RKO (cell line): ENCODE measurements around the gene PRR35.

Experiments
- DNase-seq: peaks from one replicate; pipeline ENCODE4 v3.0.0-alpha.2; 2016; ENCODE audit warnings: low spot score

Gene PRR35

GRCh38 chr16:528111-529011 is 31.8 kb upstream of the PRR35 start:
- DNase-seq: peak; percentile 95

DNA sequence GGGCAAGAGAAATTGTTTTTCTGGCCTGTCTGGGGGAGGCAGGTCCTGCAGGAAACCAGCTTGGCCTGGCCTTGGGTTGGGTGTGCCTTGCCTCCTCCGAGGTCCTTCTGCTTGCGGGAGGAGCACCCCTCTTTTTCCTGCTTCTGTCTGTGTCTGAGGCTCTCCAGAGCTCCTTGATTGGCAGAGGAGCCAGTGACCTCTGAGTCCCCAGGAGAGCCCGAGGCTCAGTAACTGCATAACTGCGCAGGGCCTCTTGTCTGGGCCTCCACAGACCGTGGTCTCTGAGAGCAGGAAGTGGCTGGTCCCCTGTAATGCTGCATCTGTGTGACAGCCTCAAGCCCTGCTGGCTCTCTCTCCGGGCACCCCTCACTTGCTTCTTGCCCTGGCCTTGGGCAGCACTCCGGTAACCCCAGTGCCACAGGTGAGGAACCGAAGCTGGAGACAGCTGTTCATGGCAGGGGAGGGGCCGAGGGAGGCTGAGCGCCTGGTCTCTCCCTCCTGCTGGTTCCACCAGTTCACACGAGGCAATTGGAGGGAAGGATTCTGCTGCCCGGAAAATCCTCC is 31.1 kb upstream of the PRR35 start:
- no peak for DNase-seq

GRCh38 chr16:530111-530817 is 29.9 kb upstream of the PRR35 start:
- DNase-seq: no peak

- DNase-seq: no peak
Observed at GRCh38 chr16:531494-532125, 28.6 kb upstream of the PRR35 start.

- no peak for DNase-seq
Observed at GRCh38 chr16:533391-534123, 26.6 kb upstream of the PRR35 start.

GRCh38 chr16:534135-534534 is 26.1 kb upstream of the PRR35 start:
- no peak for DNase-seq

DNA sequence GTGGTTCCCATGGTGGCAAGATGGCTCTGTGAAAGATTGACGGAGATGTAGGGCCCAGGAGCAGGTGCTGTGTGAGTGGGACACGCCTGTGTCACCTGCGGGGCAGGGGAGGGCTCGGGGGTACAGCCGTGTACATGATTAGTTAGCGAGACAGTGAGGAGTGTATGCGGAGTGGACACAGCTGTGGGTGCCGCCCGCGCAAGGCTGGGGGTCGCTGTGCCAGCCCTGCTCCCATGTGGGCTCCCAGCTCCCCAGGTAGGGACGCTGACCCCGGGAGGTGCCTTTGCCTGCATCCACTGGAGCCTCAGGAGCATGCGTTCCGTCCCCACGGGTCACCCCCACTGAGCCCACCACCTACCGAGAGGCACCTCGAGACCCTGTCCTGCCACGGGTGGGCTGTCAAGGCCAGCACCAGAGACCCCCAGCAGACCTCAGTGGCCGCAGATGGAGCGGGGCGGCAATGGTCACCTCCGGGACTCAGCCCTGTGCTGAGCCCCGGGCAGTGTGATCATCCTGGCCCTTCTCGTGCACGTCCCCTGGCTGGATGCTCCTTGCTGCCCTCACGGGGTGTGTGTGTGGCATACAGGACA is 25.2 kb upstream of the PRR35 start:
- no peak for DNase-seq

DNA sequence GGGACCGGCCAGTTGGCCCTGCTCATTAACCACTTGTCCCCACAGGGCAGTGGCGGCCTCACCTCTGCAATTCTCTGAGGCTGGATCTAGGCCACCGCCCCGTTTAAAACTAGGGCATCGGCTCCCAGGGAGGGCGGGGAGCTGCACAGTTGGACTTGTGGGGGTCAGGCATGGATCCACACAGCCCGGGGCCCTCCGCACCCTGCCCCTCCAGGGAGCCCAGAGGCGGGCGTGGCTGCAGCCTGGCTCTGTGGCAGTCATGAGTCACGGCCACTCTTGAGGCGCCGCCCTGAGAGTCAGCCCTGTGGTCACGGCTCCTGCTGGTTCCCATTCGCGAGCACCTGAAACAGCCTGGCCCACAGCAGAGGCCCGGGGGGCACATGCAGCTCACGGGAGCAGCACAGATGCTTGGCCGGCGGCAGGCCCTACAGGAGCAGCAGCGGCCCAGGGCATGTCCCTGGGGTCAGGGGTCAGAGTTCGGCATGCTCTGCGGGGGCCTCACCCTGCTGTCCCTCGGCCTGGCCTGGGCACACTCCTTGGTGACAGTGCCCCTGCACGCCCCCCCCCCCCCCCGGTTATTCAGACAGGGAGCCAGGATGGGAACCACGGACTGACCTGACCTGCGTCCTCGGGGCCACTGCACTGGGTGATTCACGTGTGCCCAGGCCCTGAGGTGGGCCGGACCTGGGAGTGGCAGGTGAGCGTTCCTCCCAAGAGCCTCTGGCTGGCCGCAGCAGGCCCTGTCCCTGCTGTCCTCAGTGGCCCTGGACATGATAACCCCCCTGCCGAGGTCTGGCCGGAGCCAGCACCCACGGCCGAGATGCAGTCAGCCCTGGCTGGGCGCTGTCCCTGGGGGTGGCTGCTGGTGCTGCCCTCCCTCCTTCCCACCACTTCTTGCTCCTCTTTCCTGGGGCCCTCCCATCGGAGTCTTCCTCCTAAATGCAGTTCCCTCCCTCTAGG is 24.5 kb upstream of the PRR35 start:
- peak; percentile 33 for DNase-seq

GRCh38 chr16:536746-537145 is 23.4 kb upstream of the PRR35 start:
- DNase-seq: no peak

GRCh38 chr16:537415-538335 is 22.5 kb upstream of the PRR35 start:
- no peak for DNase-seq

GRCh38 chr16:539901-540530 is 20.2 kb upstream of the PRR35 start:
- no peak for DNase-seq

DNA sequence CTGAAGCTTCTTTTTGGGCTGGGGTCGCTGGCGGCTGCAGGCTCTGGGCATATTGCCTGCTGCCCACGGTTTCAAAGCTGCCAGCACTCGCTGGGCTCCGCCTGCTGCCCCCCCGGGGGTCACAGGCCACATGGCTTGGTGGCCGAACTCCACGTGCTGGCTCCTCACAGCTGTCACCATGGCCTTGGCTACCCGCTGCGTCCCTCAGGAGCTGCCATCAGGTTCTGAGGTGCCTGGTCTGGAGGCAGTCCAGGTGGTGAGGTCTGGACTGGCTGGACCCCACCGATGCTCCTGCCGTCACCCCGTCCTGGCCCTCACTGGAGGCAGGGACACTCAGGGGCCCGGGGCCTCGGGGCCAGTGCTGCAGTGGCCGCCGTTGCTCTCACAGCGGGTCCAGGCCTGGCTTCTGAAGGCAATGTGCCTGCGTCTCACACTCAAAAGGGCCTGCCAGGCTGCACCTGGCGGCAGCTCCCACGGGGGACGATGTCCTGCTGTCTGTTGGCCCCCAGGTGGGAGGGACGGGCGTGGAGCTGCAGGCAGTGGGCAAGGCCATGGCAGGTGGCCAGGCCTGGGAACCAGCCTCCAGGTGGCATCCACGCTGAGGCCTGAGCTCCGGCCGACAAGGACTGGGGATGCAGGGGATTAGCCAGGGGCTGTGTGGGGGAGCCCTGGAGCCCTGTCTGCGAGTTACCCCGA is 19.4 kb upstream of the PRR35 start:
- no peak for DNase-seq

DNA sequence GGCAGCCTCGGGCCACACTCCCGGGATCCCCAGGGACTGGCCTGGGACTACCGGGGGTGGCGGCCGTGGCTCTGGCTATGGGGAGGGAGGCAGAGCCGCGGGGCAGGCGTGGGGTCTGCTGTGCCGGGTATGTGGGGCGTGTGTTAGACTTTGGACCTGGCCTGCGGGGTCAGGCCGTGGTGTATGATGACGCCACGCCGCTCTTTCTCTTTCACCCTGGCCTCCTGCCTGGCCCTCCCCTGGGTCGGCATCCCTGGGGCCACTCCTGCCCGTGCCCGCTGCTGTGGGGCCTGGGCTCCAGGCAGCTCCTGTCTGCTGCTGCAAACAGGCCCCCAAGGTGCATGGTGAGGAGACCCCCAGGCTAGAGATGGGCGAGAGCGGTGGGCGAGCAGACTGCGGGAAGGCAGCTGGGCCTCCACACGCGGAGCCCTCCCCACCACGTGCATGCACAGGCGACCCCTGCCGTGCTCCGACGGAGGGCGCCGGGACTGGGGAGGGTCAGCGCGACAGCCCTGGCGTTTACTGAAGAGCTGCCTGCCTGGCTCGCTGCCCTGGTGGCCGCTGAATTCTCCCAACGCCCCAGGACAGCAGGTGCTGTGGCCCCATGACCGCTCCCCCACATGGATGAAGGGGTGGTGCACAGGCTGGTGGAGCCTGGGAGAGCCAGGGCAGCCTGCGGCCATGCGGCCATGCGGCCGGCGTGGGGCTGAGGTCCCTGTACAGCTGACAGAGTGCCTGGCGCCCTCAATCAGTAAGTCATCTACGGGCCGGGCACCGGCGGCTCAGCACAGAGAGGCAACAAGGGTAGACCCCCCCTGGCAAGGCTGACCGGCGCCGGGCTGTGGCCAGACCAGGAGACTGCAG is 16.7 kb upstream of the PRR35 start:
- DNase-seq: no peak

- DNase-seq: no peak
Observed at GRCh38 chr16:544517-544916, 15.7 kb upstream of the PRR35 start.

DNA sequence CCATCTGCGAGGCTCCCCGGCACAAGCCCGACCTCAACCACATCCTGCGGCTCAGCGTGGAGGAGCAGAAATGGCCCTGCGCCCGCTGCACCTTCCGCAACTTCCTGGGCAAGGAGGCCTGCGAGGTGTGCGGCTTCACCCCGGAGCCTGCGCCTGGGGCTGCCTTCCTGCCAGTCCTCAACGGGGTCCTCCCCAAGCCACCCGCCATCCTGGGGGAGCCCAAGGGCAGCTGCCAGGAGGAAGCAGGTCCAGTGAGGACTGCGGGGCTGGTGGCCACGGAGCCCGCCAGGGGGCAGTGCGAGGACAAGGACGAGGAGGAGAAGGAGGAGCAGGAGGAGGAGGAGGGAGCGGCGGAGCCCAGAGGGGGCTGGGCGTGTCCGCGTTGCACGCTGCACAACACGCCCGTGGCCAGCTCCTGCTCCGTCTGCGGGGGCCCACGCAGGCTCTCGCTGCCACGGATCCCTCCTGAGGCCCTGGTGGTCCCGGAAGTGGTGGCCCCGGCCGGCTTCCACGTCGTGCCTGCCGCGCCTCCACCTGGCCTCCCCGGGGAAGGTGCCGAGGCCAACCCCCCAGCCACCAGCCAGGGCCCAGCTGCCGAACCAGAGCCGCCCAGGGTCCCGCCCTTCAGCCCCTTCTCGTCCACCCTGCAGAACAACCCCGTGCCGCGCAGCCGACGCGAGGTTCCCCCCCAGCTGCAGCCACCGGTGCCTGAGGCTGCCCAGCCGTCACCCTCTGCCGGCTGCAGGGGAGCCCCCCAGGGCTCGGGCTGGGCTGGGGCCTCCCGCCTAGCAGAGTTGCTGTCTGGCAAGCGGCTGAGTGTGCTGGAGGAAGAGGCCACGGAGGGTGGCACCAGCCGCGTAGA is 13.1 kb upstream of the PRR35 start:
- DNase-seq: no peak

- no peak for DNase-seq
Observed at GRCh38 chr16:548586-548985, 11.6 kb upstream of the PRR35 start.
